WTC11 (cell line): ENCODE measurements around the gene NINJ2. TPM values are rescaled to one million over a fixed set of nuclear protein-coding genes. Genes with fewer than 3 reads are reported as not detected.

Experiments
- ETV6 ChIP-seq: sonication (generic); formaldehyde crosslinking; IDR thresholded peaks from 2 replicates; pipeline ENCODE4 v1.8.1; 2022; ENCODE audit warnings: mild to moderate bottlenecking, missing genetic modification reagents
- FOXJ3 ChIP-seq: sonication (generic); formaldehyde crosslinking; IDR thresholded peaks from 2 replicates; pipeline ENCODE4 v1.9.0; 2021; ENCODE audit warnings: missing genetic modification reagents, mild to moderate bottlenecking, borderline replicate concordance
- GRHL2 ChIP-seq: fragments of 250-450 bp; sonication (Bioruptor Pico); IDR thresholded peaks from 2 replicates; pipeline ENCODE4 v1.8.0; 2022; ENCODE audit warnings: mild to moderate bottlenecking, moderate library complexity; ENCODE audit not compliant: insufficient replicate concordance, severe bottlenecking
- JUN ChIP-seq: sonication (generic); formaldehyde crosslinking; IDR thresholded peaks from 2 replicates; pipeline ENCODE4 v1.8.0; 2023; ENCODE audit warnings: mild to moderate bottlenecking, missing genetic modification reagents
- KAT7 ChIP-seq: sonication (generic); formaldehyde crosslinking; IDR thresholded peaks from 2 replicates; pipeline ENCODE4 v1.8.1; 2023; ENCODE audit warnings: missing genetic modification reagents, mild to moderate bottlenecking, borderline replicate concordance
- MXD4 ChIP-seq: fragments of 250-450 bp; sonication (Bioruptor Pico); IDR thresholded peaks from 2 replicates; pipeline ENCODE4 v1.8.0; 2021; ENCODE audit warnings: mild to moderate bottlenecking, moderate library complexity, borderline replicate concordance
- NFATC4 ChIP-seq: fragments of 250-450 bp; sonication (Bioruptor Pico); IDR thresholded peaks from 2 replicates; pipeline ENCODE4 v1.9.0; 2021; ENCODE audit warnings: mild to moderate bottlenecking
- NFYB ChIP-seq: sonication (generic); formaldehyde crosslinking; conservative IDR thresholded peaks from 2 replicates; pipeline ENCODE4 v1.8.0; 2022; ENCODE audit warnings: low read depth, missing genetic modification reagents
- PRRX2 ChIP-seq: fragments of 250-450 bp; sonication (Bioruptor Pico); IDR thresholded peaks from 2 replicates; pipeline ENCODE4 v1.8.0; 2021; ENCODE audit warnings: mild to moderate bottlenecking
- RELA ChIP-seq: sonication (generic); formaldehyde crosslinking; IDR thresholded peaks from 2 replicates; pipeline ENCODE4 v1.8.1; 2022; ENCODE audit warnings: missing genetic modification reagents, mild to moderate bottlenecking, borderline replicate concordance
- RORB ChIP-seq: fragments of 250-450 bp; sonication (Bioruptor Pico); IDR thresholded peaks from 2 replicates; pipeline ENCODE4 v1.9.0; 2021; ENCODE audit warnings: mild to moderate bottlenecking
- SMAD3 ChIP-seq: sonication (generic); formaldehyde crosslinking; IDR thresholded peaks from 2 replicates; pipeline ENCODE4 v1.8.0; 2022; ENCODE audit warnings: missing genetic modification reagents, mild to moderate bottlenecking, borderline replicate concordance
- SOX15 ChIP-seq: fragments of 250-450 bp; sonication (Bioruptor Pico); IDR thresholded peaks from 2 replicates; pipeline ENCODE4 v1.9.0; 2021; ENCODE audit warnings: mild to moderate bottlenecking
- TEAD1 ChIP-seq: sonication (generic); formaldehyde crosslinking; IDR thresholded peaks from 2 replicates; pipeline ENCODE4 v1.8.0; 2022; ENCODE audit warnings: mild to moderate bottlenecking, missing genetic modification reagents
- TEAD4 ChIP-seq: sonication (generic); formaldehyde crosslinking; IDR thresholded peaks from 2 replicates; pipeline ENCODE4 v1.8.0; 2022; ENCODE audit warnings: mild to moderate bottlenecking, missing genetic modification reagents
- ZBTB21 ChIP-seq: sonication (generic); formaldehyde crosslinking; IDR thresholded peaks from 2 replicates; pipeline ENCODE4 v1.8.1; 2023; ENCODE audit warnings: mild to moderate bottlenecking, missing genetic modification reagents, borderline replicate concordance
- ZNF219 ChIP-seq: sonication (generic); formaldehyde crosslinking; IDR thresholded peaks from 2 replicates; pipeline ENCODE4 v1.8.0; 2023; ENCODE audit warnings: missing genetic modification reagents, mild to moderate bottlenecking, borderline replicate concordance
- ZNF317 ChIP-seq: sonication (generic); formaldehyde crosslinking; IDR thresholded peaks from 2 replicates; pipeline ENCODE4 v1.8.1; 2023; ENCODE audit warnings: low read depth, mild to moderate bottlenecking, moderate library complexity, missing genetic modification reagents, borderline replicate concordance
- ZNF423 ChIP-seq: fragments of 250-450 bp; sonication (Bioruptor Pico); IDR thresholded peaks from 2 replicates; pipeline ENCODE4 v2.1.2; 2022; ENCODE audit warnings: mild to moderate bottlenecking, moderate library complexity
- total RNA-seq: library from RNA; stranded (reverse); gene quantifications from 3 replicates; pipeline ENCODE4 v1.2.3, GENCODE V29; 2021
- TF ChIP-seq, protein P1 (sequence below): sonication (generic); formaldehyde crosslinking; IDR thresholded peaks from 2 replicates; pipeline ENCODE4 v1.8.1; 2022; ENCODE audit warnings: low read depth, missing genetic modification reagents, borderline replicate concordance
- TF ChIP-seq, protein P2 (sequence below): fragments of 250-450 bp; sonication (Bioruptor Pico); IDR thresholded peaks from 2 replicates; pipeline ENCODE4 v1.9.0; 2021; ENCODE audit warnings: mild to moderate bottlenecking
- TF ChIP-seq, protein P3 (sequence below): sonication (generic); formaldehyde crosslinking; IDR thresholded peaks from 2 replicates; pipeline ENCODE4 v1.8.0; 2022; ENCODE audit warnings: mild to moderate bottlenecking, missing genetic modification reagents
- TF ChIP-seq, protein P4 (sequence below): sonication (generic); formaldehyde crosslinking; IDR thresholded peaks from 2 replicates; pipeline ENCODE4 v1.8.0; 2023; ENCODE audit warnings: missing genetic modification reagents, mild to moderate bottlenecking, borderline replicate concordance
- TF ChIP-seq, protein P5 (sequence below): sonication (generic); formaldehyde crosslinking; IDR thresholded peaks from 2 replicates; pipeline ENCODE4 v1.8.1; 2023; ENCODE audit warnings: mild to moderate bottlenecking, moderate library complexity, missing genetic modification reagents
- TF ChIP-seq, protein P6 (sequence below): sonication (generic); formaldehyde crosslinking; IDR thresholded peaks from 2 replicates; pipeline ENCODE4 v1.8.1; 2022; ENCODE audit warnings: low read depth, mild to moderate bottlenecking, moderate library complexity, missing genetic modification reagents, borderline replicate concordance
- TF ChIP-seq, protein P7 (sequence below): sonication (generic); formaldehyde crosslinking; conservative IDR thresholded peaks from 2 replicates; pipeline ENCODE4 v1.8.1; 2023; ENCODE audit warnings: mild to moderate bottlenecking, low read depth, missing genetic modification reagents, moderate library complexity

NINJ2 gene
- total RNA-seq, 1 experiment from 2014 or later: 0.42 TPM

DNA sequence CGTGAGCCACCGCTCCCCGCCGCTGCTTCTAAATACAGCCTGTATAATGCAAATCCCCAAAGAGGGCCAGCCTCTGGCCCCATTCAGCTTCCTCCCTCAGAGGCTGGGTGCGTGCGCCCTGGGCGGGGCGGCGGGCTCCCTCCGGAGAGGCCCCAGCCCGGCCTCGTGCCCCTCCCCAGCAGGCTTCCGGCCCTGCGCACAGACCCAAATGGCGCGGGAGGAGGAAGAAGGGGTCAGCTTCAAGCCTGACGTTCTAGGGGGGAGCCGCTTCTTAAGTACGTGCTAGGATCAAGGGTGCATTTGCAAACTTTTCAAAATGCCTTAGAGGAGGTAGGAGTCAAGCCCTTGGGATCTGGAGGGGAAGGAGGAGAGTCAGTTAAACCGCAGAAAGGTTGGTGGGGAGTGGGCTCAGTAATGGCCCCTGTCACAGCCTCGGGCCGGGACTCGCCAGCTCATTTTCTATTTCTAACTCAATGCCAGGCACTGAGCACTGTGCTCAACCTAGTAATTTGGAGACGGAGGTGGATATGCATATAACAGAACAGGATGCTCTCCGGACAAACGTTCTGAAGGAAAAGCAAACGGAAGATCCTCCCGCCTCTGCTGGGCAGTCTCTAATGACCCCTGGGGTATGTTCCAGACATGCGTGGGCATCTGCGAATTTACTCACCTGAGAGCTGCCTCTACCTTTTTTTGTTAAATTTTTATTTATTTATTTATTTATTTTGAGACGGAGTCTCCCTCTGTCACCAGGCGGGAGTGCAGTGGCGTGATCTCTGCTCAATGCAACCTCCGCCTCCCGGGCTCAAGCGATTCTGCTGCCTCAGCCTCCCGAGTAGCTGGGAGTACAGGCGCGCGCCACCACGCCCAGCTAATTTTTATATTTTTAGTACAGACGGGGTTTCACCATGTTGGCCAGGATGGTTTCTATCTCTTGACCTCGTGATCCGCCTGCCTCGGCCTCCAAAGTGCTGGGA lies 32.3 kb downstream of the NINJ2 start (continued):
- TF ChIP-seq, protein P1, sequence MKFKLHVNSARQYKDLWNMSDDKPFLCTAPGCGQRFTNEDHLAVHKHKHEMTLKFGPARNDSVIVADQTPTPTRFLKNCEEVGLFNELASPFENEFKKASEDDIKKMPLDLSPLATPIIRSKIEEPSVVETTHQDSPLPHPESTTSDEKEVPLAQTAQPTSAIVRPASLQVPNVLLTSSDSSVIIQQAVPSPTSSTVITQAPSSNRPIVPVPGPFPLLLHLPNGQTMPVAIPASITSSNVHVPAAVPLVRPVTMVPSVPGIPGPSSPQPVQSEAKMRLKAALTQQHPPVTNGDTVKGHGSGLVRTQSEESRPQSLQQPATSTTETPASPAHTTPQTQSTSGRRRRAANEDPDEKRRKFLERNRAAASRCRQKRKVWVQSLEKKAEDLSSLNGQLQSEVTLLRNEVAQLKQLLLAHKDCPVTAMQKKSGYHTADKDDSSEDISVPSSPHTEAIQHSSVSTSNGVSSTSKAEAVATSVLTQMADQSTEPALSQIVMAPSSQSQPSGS (CRISPR knock-in tag): no peak
- TF ChIP-seq NFATC4 (no peak), NFYB (CRISPR knock-in tag) (no peak), JUN (CRISPR knock-in tag) (no peak), ZBTB21 (CRISPR knock-in tag) (no peak), RELA (CRISPR knock-in tag) (no peak), TEAD1 (CRISPR knock-in tag) (peak; percentile 52; the same call in 1 of the 2 replicates), ZNF317 (CRISPR knock-in tag) (no peak), ZNF219 (CRISPR knock-in tag) (no peak), RORB (no peak), ZNF423 (CRISPR knock-in tag) (peak; percentile 72), GRHL2 (CRISPR knock-in tag) (no peak), KAT7 (CRISPR knock-in tag) (no peak), MXD4 (CRISPR knock-in tag) (no peak), SOX15 (CRISPR knock-in tag) (no peak), FOXJ3 (no peak), ETV6 (CRISPR knock-in tag) (peak; percentile 82), TEAD4 (CRISPR knock-in tag) (no peak), SMAD3 (CRISPR knock-in tag) (no peak), PRRX2 (CRISPR knock-in tag) (no peak)
- TF ChIP-seq, protein P2, sequence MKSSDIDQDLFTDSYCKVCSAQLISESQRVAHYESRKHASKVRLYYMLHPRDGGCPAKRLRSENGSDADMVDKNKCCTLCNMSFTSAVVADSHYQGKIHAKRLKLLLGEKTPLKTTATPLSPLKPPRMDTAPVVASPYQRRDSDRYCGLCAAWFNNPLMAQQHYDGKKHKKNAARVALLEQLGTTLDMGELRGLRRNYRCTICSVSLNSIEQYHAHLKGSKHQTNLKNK (CRISPR knock-in tag): no peak
- TF ChIP-seq, protein P3, sequence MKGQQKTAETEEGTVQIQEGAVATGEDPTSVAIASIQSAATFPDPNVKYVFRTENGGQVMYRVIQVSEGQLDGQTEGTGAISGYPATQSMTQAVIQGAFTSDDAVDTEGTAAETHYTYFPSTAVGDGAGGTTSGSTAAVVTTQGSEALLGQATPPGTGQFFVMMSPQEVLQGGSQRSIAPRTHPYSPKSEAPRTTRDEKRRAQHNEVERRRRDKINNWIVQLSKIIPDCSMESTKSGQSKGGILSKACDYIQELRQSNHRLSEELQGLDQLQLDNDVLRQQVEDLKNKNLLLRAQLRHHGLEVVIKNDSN: no peak
- TF ChIP-seq, protein P4, sequence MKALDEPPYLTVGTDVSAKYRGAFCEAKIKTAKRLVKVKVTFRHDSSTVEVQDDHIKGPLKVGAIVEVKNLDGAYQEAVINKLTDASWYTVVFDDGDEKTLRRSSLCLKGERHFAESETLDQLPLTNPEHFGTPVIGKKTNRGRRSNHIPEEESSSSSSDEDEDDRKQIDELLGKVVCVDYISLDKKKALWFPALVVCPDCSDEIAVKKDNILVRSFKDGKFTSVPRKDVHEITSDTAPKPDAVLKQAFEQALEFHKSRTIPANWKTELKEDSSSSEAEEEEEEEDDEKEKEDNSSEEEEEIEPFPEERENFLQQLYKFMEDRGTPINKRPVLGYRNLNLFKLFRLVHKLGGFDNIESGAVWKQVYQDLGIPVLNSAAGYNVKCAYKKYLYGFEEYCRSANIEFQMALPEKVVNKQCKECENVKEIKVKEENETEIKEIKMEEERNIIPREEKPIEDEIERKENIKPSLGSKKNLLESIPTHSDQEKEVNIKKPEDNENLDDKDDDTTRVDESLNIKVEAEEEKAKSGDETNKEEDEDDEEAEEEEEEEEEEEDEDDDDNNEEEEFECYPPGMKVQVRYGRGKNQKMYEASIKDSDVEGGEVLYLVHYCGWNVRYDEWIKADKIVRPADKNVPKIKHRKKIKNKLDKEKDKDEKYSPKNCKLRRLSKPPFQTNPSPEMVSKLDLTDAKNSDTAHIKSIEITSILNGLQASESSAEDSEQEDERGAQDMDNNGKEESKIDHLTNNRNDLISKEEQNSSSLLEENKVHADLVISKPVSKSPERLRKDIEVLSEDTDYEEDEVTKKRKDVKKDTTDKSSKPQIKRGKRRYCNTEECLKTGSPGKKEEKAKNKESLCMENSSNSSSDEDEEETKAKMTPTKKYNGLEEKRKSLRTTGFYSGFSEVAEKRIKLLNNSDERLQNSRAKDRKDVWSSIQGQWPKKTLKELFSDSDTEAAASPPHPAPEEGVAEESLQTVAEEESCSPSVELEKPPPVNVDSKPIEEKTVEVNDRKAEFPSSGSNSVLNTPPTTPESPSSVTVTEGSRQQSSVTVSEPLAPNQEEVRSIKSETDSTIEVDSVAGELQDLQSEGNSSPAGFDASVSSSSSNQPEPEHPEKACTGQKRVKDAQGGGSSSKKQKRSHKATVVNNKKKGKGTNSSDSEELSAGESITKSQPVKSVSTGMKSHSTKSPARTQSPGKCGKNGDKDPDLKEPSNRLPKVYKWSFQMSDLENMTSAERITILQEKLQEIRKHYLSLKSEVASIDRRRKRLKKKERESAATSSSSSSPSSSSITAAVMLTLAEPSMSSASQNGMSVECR (CRISPR knock-in tag): no peak
- TF ChIP-seq, protein P5, sequence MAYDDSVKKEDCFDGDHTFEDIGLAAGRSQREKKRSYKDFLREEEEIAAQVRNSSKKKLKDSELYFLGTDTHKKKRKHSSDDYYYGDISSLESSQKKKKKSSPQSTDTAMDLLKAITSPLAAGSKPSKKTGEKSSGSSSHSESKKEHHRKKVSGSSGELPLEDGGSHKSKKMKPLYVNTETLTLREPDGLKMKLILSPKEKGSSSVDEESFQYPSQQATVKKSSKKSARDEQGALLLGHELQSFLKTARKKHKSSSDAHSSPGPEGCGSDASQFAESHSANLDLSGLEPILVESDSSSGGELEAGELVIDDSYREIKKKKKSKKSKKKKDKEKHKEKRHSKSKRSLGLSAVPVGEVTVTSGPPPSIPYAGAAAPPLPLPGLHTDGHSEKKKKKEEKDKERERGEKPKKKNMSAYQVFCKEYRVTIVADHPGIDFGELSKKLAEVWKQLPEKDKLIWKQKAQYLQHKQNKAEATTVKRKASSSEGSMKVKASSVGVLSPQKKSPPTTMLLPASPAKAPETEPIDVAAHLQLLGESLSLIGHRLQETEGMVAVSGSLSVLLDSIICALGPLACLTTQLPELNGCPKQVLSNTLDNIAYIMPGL (CRISPR knock-in tag): no peak
- TF ChIP-seq, protein P6, sequence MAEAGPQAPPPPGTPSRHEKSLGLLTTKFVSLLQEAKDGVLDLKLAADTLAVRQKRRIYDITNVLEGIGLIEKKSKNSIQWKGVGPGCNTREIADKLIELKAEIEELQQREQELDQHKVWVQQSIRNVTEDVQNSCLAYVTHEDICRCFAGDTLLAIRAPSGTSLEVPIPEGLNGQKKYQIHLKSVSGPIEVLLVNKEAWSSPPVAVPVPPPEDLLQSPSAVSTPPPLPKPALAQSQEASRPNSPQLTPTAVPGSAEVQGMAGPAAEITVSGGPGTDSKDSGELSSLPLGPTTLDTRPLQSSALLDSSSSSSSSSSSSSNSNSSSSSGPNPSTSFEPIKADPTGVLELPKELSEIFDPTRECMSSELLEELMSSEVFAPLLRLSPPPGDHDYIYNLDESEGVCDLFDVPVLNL: no peak
- TF ChIP-seq, protein P7, sequence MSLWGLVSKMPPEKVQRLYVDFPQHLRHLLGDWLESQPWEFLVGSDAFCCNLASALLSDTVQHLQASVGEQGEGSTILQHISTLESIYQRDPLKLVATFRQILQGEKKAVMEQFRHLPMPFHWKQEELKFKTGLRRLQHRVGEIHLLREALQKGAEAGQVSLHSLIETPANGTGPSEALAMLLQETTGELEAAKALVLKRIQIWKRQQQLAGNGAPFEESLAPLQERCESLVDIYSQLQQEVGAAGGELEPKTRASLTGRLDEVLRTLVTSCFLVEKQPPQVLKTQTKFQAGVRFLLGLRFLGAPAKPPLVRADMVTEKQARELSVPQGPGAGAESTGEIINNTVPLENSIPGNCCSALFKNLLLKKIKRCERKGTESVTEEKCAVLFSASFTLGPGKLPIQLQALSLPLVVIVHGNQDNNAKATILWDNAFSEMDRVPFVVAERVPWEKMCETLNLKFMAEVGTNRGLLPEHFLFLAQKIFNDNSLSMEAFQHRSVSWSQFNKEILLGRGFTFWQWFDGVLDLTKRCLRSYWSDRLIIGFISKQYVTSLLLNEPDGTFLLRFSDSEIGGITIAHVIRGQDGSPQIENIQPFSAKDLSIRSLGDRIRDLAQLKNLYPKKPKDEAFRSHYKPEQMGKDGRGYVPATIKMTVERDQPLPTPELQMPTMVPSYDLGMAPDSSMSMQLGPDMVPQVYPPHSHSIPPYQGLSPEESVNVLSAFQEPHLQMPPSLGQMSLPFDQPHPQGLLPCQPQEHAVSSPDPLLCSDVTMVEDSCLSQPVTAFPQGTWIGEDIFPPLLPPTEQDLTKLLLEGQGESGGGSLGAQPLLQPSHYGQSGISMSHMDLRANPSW (CRISPR knock-in tag): no peak
